Measurements from ENCODE around the gene CACNA1C.
"Not testable (repeated sequence)": the region's sequence is repeated elsewhere in the genome, so short reads cannot be mapped to it uniquely, and the experiment has no call there.

Gene CACNA1C

GRCh38 chr12:2475984-2476383, 423.2 kb downstream of the CACNA1C start:
- no peak for DNase-seq

- no peak for DNase-seq
These were observed 424.4 kb downstream of the CACNA1C start for GRCh38 chr12:2477009-2477766.

- no peak for DNase-seq
These were observed 427.2 kb downstream of the CACNA1C start for GRCh38 chr12:2479851-2480535.

GRCh38 chr12:2481346-2481745, 428.6 kb downstream of the CACNA1C start:
- no peak for DNase-seq

- no peak for DNase-seq
These were observed 429.2 kb downstream of the CACNA1C start for GRCh38 chr12:2481951-2482350.

GRCh38 chr12:2482938-2483660, 430.3 kb downstream of the CACNA1C start:
- DNase-seq = no peak

GRCh38 chr12:2483713-2484112, 430.9 kb downstream of the CACNA1C start:
- DNase-seq = no peak

- DNase-seq = no peak
These were observed 431.5 kb downstream of the CACNA1C start for GRCh38 chr12:2484141-2484776.

GRCh38 chr12:2485681-2486080, 432.9 kb downstream of the CACNA1C start:
- DNase-seq = no peak

GRCh38 chr12:2486796-2487195, 434.0 kb downstream of the CACNA1C start:
- no peak for DNase-seq

- DNase-seq = no peak
These were observed 434.5 kb downstream of the CACNA1C start for GRCh38 chr12:2487278-2487677.

GRCh38 chr12:2488131-2488530, 435.3 kb downstream of the CACNA1C start:
- DNase-seq = no peak

GRCh38 chr12:2488596-2488995, 435.8 kb downstream of the CACNA1C start:
- DNase-seq = no peak

GRCh38 chr12:2489275-2489674, 436.5 kb downstream of the CACNA1C start:
- DNase-seq = no peak

GRCh38 chr12:2490831-2491230, 438.0 kb downstream of the CACNA1C start:
- no peak for DNase-seq

GRCh38 chr12:2491349-2491748, 438.6 kb downstream of the CACNA1C start:
- DNase-seq = not testable (repeated sequence)

- DNase-seq = no peak
These were observed 439.4 kb downstream of the CACNA1C start for GRCh38 chr12:2492236-2492635.

GRCh38 chr12:2493086-2493485, 440.3 kb downstream of the CACNA1C start:
- DNase-seq = no peak

GRCh38 chr12:2494486-2495192, 441.9 kb downstream of the CACNA1C start:
- DNase-seq = no peak

GRCh38 chr12:2495417-2496112, 442.8 kb downstream of the CACNA1C start:
- no peak for DNase-seq

GRCh38 chr12:2498964-2499500, 446.2 kb downstream of the CACNA1C start:
- no peak for DNase-seq
